Ovary (tissue), 9 donors: Measurements from ENCODE around the gene CRAT. TPM values are rescaled to one million over a fixed set of nuclear protein-coding genes. Genes with fewer than 3 reads are reported as not detected.

Source experiments
- DNase-seq, 5 donors: peaks; one replicate each; pipeline ENCODE4 v3.0.0-alpha.2; 2019 to 2020
- H3K27ac ChIP-seq, 2 donors: fragments of 200-600 bp; one replicate each; pipeline versions ENCODE4 v1.5.1 to v1.8.0; 2019 to 2022
- H3K27me3 ChIP-seq: fragments of 200-600 bp; one replicate; pipeline ENCODE4 v1.8.0; 2022
- H3K36me3 ChIP-seq: fragments of 200-600 bp; sonication (generic); one replicate; pipeline ENCODE4 v1.5.1; 2019
- H3K4me1 ChIP-seq: one replicate; pipeline ENCODE4 v1.8.1; 2013; ENCODE audit warnings: mild to moderate bottlenecking, moderate library complexity; ENCODE audit not compliant: insufficient read depth
- H3K4me3 ChIP-seq: fragments of 200-600 bp; sonication (generic); one replicate; pipeline ENCODE4 v1.5.1; 2017
- H3K9me3 ChIP-seq, 2 donors: fragments of 200-600 bp in 1 of 2; sonication (generic) in 1 of 2; one replicate each; pipeline versions ENCODE4 v1.5.1 to v1.8.1; 2013 to 2019; ENCODE audit warnings: mild to moderate bottlenecking in 1 of 2, moderate library complexity in 1 of 2
- EP300 ChIP-seq: sonication (generic); formaldehyde crosslinking; IDR thresholded peaks from one replicate; pipeline ENCODE4 v1.6.1; 2017; ENCODE audit warnings: antibody characterized with exemption
- POLR2A ChIP-seq: fragments of 450-650 bp; IDR thresholded peaks from one replicate; pipeline ENCODE4 v1.6.1; 2017; ENCODE audit warnings: antibody characterized with exemption, mild to moderate bottlenecking, moderate library complexity
- WGBS, 3 donors: extraction: QIAGEN DNeasy Blood & Tissue Kit in 1 of 3; methylation state at CpG; one replicate each; pipeline versions ENCODE4 v1.1.5 to v1.1.7; 2013 to 2017; 5-methylcytosine and 5-hydroxymethylcytosine counted together
- intact Hi-C, 4 donors: fragments of 100-400 bp; cut with DNase I; formaldehyde crosslinking; loops; one replicate each; pipeline versions ENCODE4 v1.11.0 to v1.15.1; 2022 to 2023
- polyA plus RNA-seq, 2 donors: library from polyadenylated mRNA; stranded (reverse); fragments of 200-250 nt in 1 of 2; fragments of 350-450 nt in 1 of 2; fragmentation: Illumina TruSeq in 1 of 2; extraction: RNeasy Lipid Tissue Mini Kit (QIAGEN cat#74804) in 1 of 2; gene quantifications; one replicate each; pipeline ENCODE4 v1.2.3, GENCODE V29; 2013 to 2014
- total RNA-seq, 7 donors: library from RNA; depleted of rRNA in 2 of 7; stranded (reverse); fragments of >200 nt in 2 of 7; fragmentation: NEBNext Ultra II Directional in 3 of 7; extraction: Animal tissue kit (Norgen Biotek cat#: 25700) in 3 of 7; gene quantifications; one replicate each; pipeline versions ENCODE4 v1.1.0 to v1.2.4, GENCODE V29; 2016 to 2023
- TF ChIP-seq, protein P1 (sequence below), 3 donors: fragments of 450-650 bp in 2 of 3; fragments of 200-600 bp in 1 of 3; IDR thresholded peaks; one replicate each; pipeline versions ENCODE4 v1.5.1 to v1.8.0; 2016 to 2022; ENCODE audit warnings: antibody characterized with exemption in 3 of 3, mild to moderate bottlenecking in 1 of 3
- donor health status: DM: no; HTN: no; CAD: no; lungs with moderate emphysema.
- donor health status: DM: no; HTN: no; CAD: no.
- donor health status: Bipolar disorder and iron deficiency.
- donor health status: DM: yes; HTN: yes; CAD: no.
- donor health status: DM: no; HTN: no; CAD: no.
- donor health status: DM: yes; HTN: yes; CAD: no.

Gene CRAT
- total and polyA plus RNA-seq, 9 donors: 23.0 to 42.7 (median 37.1) TPM

DNA sequence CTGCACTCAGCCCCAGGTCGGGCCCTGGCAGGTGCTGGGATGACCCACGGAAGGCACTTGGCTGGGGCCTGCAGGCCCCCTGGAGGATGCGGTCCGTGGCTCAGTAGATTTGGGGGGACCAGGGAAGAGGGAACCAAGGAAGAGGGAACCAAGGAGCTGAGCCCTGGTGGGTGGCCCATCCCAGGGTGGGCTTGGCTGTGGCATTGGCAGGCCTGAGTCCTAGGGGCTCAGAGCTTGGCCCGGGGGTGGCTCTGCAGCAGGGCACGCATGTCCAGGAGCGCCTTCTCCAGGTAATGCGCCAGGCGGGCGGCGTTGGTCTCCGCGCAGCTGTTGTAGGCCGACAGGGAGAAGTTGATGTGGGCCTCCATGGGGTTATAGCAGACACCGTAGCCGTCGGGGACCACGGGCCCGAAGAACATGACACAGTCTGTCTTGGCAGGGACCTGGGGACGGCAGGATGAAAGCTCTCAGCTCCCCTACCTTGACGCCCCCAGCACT is 15.4 kb downstream of the CRAT start:
- TF ChIP-seq, protein P1, sequence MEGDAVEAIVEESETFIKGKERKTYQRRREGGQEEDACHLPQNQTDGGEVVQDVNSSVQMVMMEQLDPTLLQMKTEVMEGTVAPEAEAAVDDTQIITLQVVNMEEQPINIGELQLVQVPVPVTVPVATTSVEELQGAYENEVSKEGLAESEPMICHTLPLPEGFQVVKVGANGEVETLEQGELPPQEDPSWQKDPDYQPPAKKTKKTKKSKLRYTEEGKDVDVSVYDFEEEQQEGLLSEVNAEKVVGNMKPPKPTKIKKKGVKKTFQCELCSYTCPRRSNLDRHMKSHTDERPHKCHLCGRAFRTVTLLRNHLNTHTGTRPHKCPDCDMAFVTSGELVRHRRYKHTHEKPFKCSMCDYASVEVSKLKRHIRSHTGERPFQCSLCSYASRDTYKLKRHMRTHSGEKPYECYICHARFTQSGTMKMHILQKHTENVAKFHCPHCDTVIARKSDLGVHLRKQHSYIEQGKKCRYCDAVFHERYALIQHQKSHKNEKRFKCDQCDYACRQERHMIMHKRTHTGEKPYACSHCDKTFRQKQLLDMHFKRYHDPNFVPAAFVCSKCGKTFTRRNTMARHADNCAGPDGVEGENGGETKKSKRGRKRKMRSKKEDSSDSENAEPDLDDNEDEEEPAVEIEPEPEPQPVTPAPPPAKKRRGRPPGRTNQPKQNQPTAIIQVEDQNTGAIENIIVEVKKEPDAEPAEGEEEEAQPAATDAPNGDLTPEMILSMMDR (IDR thresholded peaks at IDR 0.05): no peak
- H3K4me3 ChIP-seq: no peak overlapping the region
- H3K9me3 ChIP-seq: no peaks in the 10 kb centered on the region
- H3K27me3 ChIP-seq: no peaks in the 10 kb centered on the region
- peaks cover 8% of the 10 kb centered on the region for H3K4me1 ChIP-seq
- H3K36me3 ChIP-seq: no peaks in the 10 kb centered on the region
- no peak for DNase-seq
- intact Hi-C loops: no loop called here
- 89 to 91% (median 91%) methylated on average over 19 to 21 of the region's 21 CpGs for whole genome bisulfite sequencing, 3 donors
- H3K27ac ChIP-seq: peak overlapping the region; percentile 45 to 63

DNA sequence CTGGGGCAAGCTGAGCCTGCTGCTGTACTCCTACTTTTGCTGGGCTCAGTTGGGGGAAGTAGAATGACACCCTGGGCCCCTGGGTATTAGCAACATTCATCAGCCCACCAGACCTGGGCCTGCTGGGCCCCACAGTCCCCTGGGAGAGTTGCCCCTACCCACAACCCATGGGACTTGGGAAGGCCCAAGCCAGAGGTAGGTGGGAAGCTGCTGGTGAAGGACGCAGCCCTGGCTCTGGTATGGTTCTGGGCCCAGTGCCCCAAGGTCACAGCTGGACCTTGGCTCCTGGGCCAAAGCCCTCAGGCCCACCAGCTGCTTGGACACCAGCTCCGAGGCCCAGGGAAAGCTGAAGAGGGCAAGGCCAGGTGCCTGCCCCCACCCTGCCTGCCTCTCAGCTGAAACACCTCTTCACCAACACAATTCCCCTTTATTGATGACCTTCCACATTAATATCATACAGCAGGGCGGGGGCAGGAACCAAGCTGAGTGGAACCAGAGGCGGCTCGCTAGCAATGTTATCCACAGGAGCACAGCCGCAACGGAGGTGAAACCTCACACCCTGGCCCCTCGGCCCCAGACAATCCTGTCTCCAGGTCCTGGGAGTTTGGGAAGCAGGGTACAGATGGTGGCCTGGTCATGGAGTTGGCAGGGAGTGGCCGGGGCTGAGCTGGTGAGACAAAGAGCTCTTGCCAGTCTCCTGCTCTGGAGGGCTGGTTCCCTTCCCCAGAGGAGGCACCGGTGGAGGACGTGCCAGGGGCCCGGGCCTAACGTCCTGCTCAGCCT is 16.0 kb downstream of the CRAT start:
- TF ChIP-seq EP300 (no peak), POLR2A (no peak)
- TF ChIP-seq, protein P1 (IDR thresholded peaks at IDR 0.05): no peak
- peaks cover 8% of the 10 kb centered on the region for H3K4me1 ChIP-seq
- no peaks in the 10 kb centered on the region for H3K9me3 ChIP-seq
- H3K36me3 ChIP-seq: no peaks in the 10 kb centered on the region
- intact Hi-C loops: no loop called here
- no peak overlapping the region for H3K4me3 ChIP-seq
- H3K27me3 ChIP-seq: no peaks in the 10 kb centered on the region
- 44 to 70% (median 59%) methylated on average over 10 to 13 of the region's 13 CpGs for WGBS, 3 donors
- peak; percentile 55 to 85 (median 70) for DNase-seq
- peak overlapping the region; percentile 45 to 63 for H3K27ac ChIP-seq

DNA sequence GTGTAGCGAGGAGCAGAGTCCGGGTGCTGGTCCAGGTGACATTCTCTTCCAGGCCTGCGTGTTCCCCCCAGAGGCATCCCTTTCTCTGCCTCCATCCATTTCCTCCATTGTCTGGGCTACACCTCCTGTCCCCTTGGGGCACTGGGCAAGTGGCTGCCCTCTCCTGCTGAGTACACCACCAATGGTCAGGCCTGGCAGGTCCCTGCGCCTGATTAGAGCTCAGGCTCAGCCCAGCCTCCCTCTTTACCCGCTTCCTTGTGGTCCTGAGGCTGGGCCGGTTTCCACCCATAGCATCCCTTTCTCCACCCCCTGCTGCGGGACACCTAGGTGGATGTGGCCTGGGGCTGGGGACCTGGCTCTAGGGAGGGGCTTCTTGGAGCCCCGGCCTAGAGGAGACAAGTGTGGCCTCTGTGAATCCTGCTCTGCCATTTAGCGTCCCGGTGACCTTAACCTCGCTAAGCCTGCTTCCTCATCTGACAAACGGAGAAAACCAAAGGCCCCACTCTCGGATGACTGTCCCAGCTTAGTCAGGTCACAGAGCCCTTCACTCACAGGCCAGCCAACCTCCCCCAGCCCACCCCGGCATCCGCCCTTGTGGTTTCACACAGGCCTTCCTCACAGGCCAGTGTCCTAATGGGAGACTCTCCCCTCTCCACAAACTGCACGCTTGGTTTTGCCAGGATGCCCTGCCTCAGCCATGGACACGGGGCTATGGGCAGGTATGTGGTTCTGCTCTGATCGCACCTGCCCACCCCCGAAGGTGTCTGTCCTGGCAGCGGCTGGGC is 16.8 kb downstream of the CRAT start:
- intact Hi-C loops: no loop called here
- no peak for DNase-seq
- Histone ChIP-seq H3K4me3 (no peak overlapping the region), H3K4me1 (peaks cover 8% of the 10 kb centered on the region), H3K9me3 (no peaks in the 10 kb centered on the region), H3K27me3 (no peaks in the 10 kb centered on the region), H3K36me3 (no peaks in the 10 kb centered on the region), H3K27ac (peak overlapping the region in 1 of 2 donors; percentile 63)
- 81 to 89% (median 82%) methylated on average over 20 of the region's 20 CpGs for WGBS, 3 donors
- no peak for TF ChIP-seq POLR2A
- TF ChIP-seq EP300: no peak
- TF ChIP-seq, protein P1 (IDR thresholded peaks at IDR 0.05): no peak

DNA sequence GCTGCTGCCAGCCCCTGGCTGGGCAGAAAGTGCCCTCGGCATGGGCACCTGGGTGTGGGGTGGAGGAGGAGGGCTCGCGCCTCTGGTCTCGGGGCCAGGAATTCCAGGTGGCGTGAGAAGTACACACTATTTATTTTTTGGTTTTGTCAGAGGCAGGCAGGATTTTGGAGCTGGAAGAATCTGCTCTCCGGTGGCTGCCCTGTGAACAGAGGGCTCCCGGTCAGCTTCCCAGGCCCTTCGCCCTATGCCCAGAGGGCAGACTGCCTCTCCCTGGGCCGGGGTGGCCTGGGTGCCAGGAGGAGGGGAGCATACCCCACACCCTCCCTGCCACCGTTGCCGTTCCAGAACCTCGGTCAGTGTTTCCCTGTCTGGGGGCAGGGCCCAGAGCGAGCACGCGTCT is 21.3 kb downstream of the CRAT start:
- no peak for DNase-seq
- intact Hi-C loops: no loop called here
- no peaks in the 10 kb centered on the region for H3K27me3 ChIP-seq
- WGBS, 3 donors: 82 to 90% (median 90%) methylated on average over 11 to 15 of the region's 15 CpGs
- H3K9me3 ChIP-seq: no peaks in the 10 kb centered on the region
- H3K4me3 ChIP-seq: no peak overlapping the region
- H3K27ac ChIP-seq: no peak overlapping the region
- no peak for TF ChIP-seq POLR2A
- TF ChIP-seq, protein P1 (IDR thresholded peaks at IDR 0.05): no peak
- TF ChIP-seq EP300: no peak
- no peaks in the 10 kb centered on the region for H3K36me3 ChIP-seq
- H3K4me1 ChIP-seq: peaks cover 2% of the 10 kb centered on the region
